GM21526 (cell line): ENCODE measurements around the gene CRYBG1.
"Not testable (repeated sequence)": the region's sequence is repeated elsewhere in the genome, so short reads cannot be mapped to it uniquely, and the experiment has no call there.

ENCODE experiments used
- ATAC-seq: cut with Tn5 transposase; IDR thresholded peaks from one replicate; pipeline ENCODE4 v1.9.1; 2021; ENCODE audit warnings: moderate library complexity; ENCODE audit not compliant: unreplicated experiment, low FRiP score

Gene CRYBG1

GRCh38 chr6:106572436-106572835 is 211.9 kb downstream of the CRYBG1 start:
- ATAC-seq: no peak

GRCh38 chr6:106572875-106573585 is 212.5 kb downstream of the CRYBG1 start:
- ATAC-seq: no peak

- ATAC-seq: no peak
Observed at GRCh38 chr6:106574741-106575458, 214.4 kb downstream of the CRYBG1 start.

GRCh38 chr6:106579281-106579680 is 218.8 kb downstream of the CRYBG1 start:
- no peak for ATAC-seq

GRCh38 chr6:106581468-106581867 is 221.0 kb downstream of the CRYBG1 start:
- no peak for ATAC-seq

- no peak for ATAC-seq
Observed at GRCh38 chr6:106586815-106587415, 226.4 kb downstream of the CRYBG1 start.

DNA sequence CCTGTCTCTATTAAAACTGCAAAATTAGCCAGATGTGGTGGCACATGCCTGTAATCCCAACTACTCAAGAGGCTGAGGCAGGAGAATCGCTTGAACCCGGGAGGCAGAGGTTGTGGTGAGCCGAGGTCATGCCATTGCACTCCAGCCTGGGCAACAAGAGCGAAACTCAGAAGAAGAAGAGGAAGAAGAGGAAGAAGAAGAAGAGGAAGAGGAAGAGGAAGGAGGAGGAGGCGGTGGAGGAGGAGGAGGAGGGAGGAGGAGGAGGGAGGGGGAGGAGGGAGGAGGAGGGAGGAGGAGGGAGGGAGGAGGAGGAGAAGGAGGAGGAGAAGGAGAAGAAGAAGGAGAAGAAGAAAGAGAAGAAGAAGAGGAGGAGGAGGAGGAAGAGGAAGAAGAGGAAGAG is 228.4 kb downstream of the CRYBG1 start:
- ATAC-seq: not testable (repeated sequence)

DNA sequence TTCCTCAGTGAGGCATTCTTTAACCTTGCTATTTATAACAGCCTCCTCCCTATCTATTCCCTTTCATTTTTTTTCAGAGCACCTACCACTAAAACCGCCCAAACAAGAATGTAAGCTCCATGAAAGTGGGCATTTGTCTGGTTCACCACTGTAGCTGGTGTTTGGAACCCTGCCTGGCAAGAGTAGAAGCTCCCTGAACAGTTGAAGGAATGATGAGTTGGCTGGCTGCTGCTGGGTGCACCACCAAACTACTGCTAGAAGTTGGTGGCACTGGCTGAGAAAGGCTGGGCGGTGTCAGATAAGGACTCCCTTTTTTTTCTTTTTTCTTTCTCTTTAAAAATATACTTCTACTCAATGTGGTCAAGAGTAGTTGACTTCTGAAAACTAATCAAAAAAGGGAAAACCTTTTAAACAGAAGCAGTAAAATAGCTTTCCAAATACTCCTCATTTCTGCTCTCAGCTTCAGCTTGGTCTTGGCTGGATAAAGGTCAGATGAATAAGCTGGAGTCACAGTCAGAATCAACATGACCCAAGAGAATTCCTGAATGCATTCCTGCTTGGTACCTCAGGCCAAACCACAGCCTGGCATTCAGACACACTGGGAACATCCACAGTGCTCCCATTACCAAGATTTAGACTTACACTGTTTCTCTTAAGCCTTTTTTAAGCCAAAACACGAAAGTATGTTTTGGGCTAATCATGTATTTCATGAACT is 230.8 kb downstream of the CRYBG1 start:
- no peak for ATAC-seq

GRCh38 chr6:106599440-106599839 is 238.9 kb downstream of the CRYBG1 start:
- no peak for ATAC-seq

GRCh38 chr6:106600329-106600728 is 239.8 kb downstream of the CRYBG1 start:
- no peak for ATAC-seq

DNA sequence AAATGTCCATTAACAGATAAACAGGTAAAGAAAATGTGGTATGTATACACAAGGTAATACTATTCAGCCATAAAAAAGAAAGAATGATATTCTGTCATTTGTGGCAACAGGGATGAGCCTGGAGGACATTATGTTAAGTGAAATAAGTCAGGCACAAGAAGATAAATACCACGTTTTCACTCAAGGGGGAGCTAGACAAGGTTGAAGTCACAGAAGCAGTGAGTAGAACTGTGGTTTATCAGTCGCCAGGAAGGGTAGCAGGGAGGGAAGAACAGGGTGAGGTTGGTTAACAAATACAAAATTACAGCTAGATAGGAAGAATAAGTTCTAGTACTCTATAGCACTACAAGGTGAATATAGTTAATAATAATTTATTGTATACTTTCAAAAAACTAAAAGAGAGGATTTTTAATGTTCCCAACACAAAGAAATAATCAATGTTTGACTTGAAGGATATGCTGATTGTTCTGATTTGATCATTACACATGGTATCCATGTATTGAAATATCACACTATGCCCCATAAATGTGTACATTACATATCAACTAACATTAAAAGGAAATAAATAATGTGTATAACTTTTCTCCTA is 247.7 kb downstream of the CRYBG1 start:
- peak; percentile 66 for ATAC-seq

DNA sequence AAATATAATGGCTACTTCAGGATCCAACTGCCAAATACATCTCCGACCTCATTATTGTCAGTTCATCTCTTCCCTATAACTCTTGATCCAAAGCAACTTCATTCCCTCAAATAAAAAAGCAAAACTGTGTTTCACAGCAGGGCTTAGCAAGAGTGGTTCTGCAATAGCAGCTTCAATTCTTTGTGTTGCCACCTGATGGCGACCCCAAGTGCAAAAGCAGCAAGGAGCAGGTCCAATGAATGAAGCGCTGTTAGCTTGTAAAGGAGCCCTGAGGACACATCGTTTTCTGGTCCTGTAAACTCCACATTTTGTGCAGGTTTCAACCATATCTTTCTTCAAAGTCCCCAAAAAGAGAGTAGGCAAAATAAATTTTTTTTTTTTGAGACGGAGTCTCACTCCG is 249.2 kb downstream of the CRYBG1 start:
- ATAC-seq: no peak

DNA sequence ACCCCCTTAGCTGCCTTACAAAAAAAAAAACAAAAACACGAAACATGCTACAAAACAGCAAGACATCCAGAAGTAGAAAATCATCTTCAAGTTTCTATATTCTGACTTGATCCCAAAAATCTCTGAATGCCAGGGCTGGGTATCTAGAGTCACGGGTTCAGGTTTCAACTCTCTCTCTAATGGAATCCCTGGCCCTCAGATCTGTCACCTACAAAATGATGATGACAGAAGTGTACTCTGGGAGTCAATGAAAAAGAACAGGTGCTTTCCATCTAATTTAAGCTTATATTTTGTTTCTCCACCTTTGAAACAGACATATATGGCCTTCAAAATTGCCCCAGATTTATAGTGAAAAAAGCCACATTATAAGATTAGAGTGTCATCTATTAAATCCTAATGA is 250.5 kb downstream of the CRYBG1 start:
- ATAC-seq: no peak

DNA sequence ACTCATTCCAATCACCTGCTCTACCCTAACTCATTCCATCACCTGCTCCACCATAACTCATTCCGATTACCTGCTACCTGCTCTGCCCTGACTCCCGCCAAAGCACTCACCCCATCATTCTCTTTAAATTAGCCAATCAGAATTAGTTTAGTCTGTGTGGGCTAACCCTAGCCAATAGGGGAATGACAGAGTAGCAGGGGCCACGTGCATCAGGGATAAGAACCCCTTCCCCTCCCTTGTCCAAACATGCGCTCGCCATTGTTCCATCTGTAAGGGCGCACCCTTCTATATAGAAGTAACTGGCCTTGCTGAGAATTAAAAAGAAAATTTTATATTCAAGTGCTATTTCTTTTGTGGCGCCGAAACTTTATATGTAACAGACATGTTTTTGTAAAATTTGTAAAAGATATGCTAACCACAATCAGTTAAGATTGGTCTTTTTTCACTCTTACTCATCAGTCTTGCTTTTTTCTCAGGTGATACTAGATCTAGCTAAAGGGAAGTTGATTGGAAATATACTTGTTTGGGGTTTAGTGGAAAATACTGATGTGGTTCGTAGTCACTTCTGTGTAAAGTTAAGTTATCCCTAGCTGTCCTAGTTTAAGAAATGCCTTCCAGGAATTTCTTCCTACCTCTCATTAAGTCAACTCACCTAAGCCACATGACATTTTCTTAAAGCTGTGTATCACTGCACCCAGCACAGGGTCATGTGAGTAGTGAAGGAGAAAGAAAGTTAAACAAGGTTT is 252.3 kb downstream of the CRYBG1 start:
- no peak for ATAC-seq

- ATAC-seq: no peak
Observed at GRCh38 chr6:106613590-106613989, 253.1 kb downstream of the CRYBG1 start.

DNA sequence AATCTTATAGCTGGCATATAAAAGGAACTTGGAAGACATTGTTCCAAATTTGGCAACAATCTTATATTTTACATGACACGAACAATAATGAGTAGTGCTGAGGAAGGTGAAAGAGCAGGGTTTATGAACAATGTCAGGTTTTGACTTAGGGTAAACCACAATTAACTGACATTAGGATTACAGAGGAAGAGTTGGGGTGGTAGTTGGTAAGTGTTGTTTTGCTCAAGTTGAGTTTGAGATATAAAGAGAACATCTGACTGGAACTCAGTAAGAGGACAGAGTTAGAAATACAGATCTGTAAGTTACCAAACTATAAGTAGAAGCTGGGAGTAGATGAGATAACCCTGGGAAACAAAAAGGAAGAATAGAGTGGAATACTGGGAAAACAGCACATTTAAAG is 253.6 kb downstream of the CRYBG1 start:
- ATAC-seq: no peak

- no peak for ATAC-seq
Observed at GRCh38 chr6:106614592-106615257, 254.2 kb downstream of the CRYBG1 start.

DNA sequence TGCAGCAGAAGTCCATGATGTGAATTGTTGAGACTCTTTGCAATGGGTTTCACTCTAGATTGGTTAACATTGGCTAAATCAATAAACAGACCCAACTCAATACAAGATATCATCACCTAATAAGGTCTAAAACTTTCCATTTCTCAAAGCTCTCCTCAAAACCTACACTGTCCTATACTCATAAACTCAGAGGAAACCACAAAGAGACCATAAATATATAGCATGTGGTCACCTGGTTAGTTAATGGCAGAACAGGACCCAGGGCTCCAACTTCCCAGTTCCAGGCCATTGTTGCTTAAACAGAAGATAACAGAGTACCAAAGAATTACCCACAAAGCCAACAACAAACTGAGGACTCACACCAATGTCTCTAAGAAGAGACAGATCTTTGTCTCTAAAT is 256.8 kb downstream of the CRYBG1 start:
- ATAC-seq: no peak

DNA sequence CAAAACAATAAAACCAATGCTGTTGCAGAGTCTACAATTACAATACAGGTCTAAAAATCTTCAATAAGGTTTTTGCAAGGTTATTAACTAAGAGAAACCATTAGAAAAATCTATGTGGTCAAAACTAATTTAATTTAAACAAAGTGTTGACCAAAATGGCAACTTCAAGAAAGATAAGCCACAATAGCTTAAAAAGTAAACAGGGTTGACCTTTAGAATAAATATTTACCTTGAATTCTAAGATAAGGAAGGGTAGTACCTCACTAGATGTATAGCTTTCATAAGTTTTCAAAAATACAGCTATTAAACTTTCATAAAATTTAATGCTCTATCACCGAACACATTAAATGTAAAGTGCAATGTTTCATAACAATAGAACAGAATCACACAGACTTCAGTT is 257.3 kb downstream of the CRYBG1 start:
- ATAC-seq: no peak

DNA sequence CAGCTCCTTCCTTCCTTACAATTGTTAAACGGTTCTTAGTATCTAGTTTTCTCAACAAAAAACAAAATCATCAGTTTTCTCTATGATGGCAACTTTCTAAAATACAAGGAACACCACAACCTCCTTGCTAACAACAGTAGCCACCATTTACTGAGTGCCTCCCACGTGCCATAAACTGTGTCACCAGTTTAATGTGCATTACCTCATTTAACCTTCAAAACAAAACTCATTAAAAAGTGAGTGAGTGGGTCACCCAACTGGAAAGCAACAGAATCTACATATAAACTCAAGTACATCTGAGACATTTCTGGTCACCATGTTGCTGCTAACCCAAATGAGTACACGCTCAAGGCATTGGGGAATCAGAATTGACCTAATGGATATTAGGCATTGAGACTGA is 257.8 kb downstream of the CRYBG1 start:
- ATAC-seq: no peak
